Natural killer cell (primary cell): Measurements from ENCODE around the gene OPRD1. TPM values are rescaled to one million over a fixed set of nuclear protein-coding genes. Genes with fewer than 3 reads are reported as not detected.
"Not testable (repeated sequence)": the region's sequence is repeated elsewhere in the genome, so short reads cannot be mapped to it uniquely, and the experiment has no call there.

Experiments used
- ATAC-seq, 3 donors: fragments of 150-1000 bp in 2 of 3; fragments of 200-7000 bp in 1 of 3; cut with Tn5 transposase; 1 replicate in 1 of 3; 2 replicates in 2 of 3; pipeline ENCODE4 v1.10.0; 2021; ENCODE audit warnings: mild to moderate bottlenecking in 2 of 3, moderate library complexity in 2 of 3
- DNase-seq, 2 donors: peaks; one replicate each; pipeline versions ENCODE4 v3.0.0 to v3.0.0-alpha.2; 2013 to 2021; ENCODE audit warnings: mixed read lengths in 1 of 2
- H3K27ac ChIP-seq: one replicate; pipeline ENCODE4 v1.5.1; 2013; ENCODE audit warnings: mild to moderate bottlenecking, low read length
- H3K27me3 ChIP-seq: one replicate; pipeline ENCODE4 v1.6.1; 2013; ENCODE audit warnings: low read length; ENCODE audit not compliant: control insufficient read depth, insufficient read depth
- H3K36me3 ChIP-seq: one replicate; pipeline ENCODE4 v1.6.1; 2013; ENCODE audit warnings: low read length; ENCODE audit not compliant: control insufficient read depth, insufficient read depth
- H3K4me1 ChIP-seq: one replicate; pipeline ENCODE4 v1.6.1; 2013; ENCODE audit warnings: low read length; ENCODE audit not compliant: control insufficient read depth, insufficient read depth
- H3K4me3 ChIP-seq: one replicate; pipeline ENCODE4 v1.5.1; 2013; ENCODE audit warnings: low read length
- H3K9me3 ChIP-seq: one replicate; pipeline ENCODE4 v1.6.1; 2013; ENCODE audit warnings: low read length; ENCODE audit not compliant: control insufficient read depth, insufficient read depth
- H3K27ac Mint-ChIP-seq, 2 donors: one replicate each; pipeline ENCODE4 v1.8.0; 2022; ENCODE audit warnings: mild to moderate bottlenecking in 2 of 2, mixed read lengths in 2 of 2, moderate library complexity in 1 of 2
- H3K27me3 Mint-ChIP-seq, 2 donors: one replicate each; pipeline ENCODE4 v1.8.0; 2022; ENCODE audit warnings: low read depth in 2 of 2, mixed read lengths in 2 of 2
- H3K36me3 Mint-ChIP-seq: one replicate; pipeline ENCODE4 v1.8.0; 2022; ENCODE audit warnings: mixed read lengths
- H3K4me1 Mint-ChIP-seq, 2 donors: one replicate each; pipeline ENCODE4 v1.8.0; 2022; ENCODE audit warnings: mixed read lengths in 2 of 2
- H3K4me3 Mint-ChIP-seq: one replicate; pipeline ENCODE4 v1.8.0; 2022; ENCODE audit warnings: mild to moderate bottlenecking, moderate library complexity, mixed read lengths
- H3K9me3 Mint-ChIP-seq, 2 donors: one replicate each; pipeline ENCODE4 v1.8.0; 2022; ENCODE audit warnings: mixed read lengths in 2 of 2
- WGBS: methylation state at CpG from one replicate; pipeline ENCODE4 v1.1.7; 2013; ENCODE audit warnings: missing lambda C conversion rate; ENCODE audit not compliant: insufficient coverage; 5-methylcytosine and 5-hydroxymethylcytosine counted together
- intact Hi-C: fragments of 100-400 bp; cut with micrococcal nuclease; formaldehyde crosslinking; loops from one replicate; pipeline ENCODE4 v1.14.2; 2022
- total RNA-seq, 4 donors: library from RNA; stranded (reverse); fragments of 120-200 nt in 1 of 4; gene quantifications; one replicate each; pipeline versions ENCODE4 v1.2.3 to v1.2.4, GENCODE V29; 2013 to 2022
- TF ChIP-seq, protein P1 (sequence below): fragments of 200-600 bp; IDR thresholded peaks from one replicate; pipeline ENCODE4 v1.8.0; 2022; ENCODE audit warnings: antibody characterized with exemption

Gene OPRD1
- total RNA-seq, 3 donors from 2014 or later (not counting 1 experiment from before 2014, with no cell fraction given) = not detected

DNA sequence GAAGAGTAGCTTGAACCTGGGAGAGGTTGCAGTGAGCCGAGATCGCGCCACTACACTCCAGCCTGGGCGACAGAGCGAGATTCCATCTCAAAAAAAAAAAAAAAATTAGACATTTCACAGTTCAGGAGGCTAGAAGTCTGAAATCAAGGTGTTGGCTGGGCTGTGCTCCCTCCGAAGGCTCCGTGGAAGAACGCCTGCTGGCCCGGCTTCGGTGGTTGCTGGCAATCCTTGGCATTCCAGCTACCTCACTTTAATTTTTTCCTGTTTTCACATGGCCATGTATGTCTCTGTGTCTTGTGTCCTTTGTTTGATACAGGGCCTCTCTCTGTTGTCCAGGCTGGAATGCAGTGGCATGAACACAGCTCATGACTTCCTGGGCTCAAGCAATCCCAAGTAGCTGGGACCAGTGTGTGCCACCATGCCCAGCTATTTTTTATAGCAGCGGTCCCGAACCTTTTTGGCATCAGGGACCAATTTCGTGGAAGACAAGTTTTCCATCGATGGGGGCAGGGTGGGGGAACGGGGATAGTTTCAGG lies 24.5 kb downstream of the OPRD1 start:
- Histone ChIP-seq H3K36me3 (no peaks in the 10 kb centered on the region), H3K4me1 (no peaks in the 10 kb centered on the region), H3K27ac (no peak overlapping the region), H3K4me3 (no peak overlapping the region), H3K27me3 (no peaks in the 10 kb centered on the region), H3K9me3 (no peaks in the 10 kb centered on the region)
- H3K27ac Mint-ChIP-seq = no peak overlapping the region
- H3K9me3 Mint-ChIP-seq = no peaks in the 10 kb centered on the region
- TF ChIP-seq, protein P1, sequence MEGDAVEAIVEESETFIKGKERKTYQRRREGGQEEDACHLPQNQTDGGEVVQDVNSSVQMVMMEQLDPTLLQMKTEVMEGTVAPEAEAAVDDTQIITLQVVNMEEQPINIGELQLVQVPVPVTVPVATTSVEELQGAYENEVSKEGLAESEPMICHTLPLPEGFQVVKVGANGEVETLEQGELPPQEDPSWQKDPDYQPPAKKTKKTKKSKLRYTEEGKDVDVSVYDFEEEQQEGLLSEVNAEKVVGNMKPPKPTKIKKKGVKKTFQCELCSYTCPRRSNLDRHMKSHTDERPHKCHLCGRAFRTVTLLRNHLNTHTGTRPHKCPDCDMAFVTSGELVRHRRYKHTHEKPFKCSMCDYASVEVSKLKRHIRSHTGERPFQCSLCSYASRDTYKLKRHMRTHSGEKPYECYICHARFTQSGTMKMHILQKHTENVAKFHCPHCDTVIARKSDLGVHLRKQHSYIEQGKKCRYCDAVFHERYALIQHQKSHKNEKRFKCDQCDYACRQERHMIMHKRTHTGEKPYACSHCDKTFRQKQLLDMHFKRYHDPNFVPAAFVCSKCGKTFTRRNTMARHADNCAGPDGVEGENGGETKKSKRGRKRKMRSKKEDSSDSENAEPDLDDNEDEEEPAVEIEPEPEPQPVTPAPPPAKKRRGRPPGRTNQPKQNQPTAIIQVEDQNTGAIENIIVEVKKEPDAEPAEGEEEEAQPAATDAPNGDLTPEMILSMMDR = no peak
- 92% methylated on average over 12 of the region's 15 CpGs for WGBS
- intact Hi-C loops = no loop called here
- no peak overlapping the region for H3K4me3 Mint-ChIP-seq
- no peak for ATAC-seq
- H3K4me1 Mint-ChIP-seq = no peaks in the 10 kb centered on the region
- peaks cover 0 to 9% of the 10 kb centered on the region in 2 donors for H3K27me3 Mint-ChIP-seq
- DNase-seq = no peak
- H3K36me3 Mint-ChIP-seq = no peaks in the 10 kb centered on the region

DNA sequence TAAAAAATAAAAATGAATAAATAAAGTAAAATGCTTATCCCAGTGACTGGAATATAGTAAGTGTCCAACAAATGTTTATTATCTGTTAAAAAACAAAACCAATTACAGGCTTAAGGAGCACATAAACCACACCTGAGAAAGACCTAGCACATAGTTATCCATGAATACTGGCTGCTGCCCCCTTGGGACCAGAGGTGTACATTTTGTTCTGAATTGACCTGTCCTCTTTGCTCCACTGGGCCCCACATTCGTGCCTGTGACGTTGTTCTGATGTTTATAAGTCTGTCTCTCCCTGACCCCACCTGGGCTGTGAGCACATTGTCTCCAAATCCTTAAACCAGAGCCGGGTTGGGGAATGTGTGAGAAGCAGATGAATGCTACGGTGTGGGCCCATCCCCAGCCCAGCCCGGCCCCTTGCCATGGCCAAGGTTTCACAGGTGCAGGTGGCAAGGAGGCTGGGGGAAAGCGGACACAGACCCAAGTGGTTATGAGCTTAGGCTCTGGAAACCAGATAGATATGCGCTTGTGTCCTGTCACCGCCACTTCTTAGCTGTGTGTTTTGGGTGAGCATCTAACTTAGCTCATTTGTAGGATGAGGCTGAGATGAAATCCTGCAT lies 29.1 kb downstream of the OPRD1 start:
- H3K4me3 ChIP-seq = no peak overlapping the region
- TF ChIP-seq, protein P1 = no peak
- no peaks in the 10 kb centered on the region for H3K9me3 ChIP-seq
- H3K27ac ChIP-seq = no peak overlapping the region
- no peak overlapping the region for H3K27ac Mint-ChIP-seq
- H3K4me3 Mint-ChIP-seq = no peak overlapping the region
- 84% methylated on average over 8 of the region's 8 CpGs for WGBS
- H3K36me3 Mint-ChIP-seq = no peaks in the 10 kb centered on the region
- no peaks in the 10 kb centered on the region for H3K4me1 ChIP-seq
- DNase-seq = no peak
- peaks cover 0 to 12% of the 10 kb centered on the region in 2 donors for H3K27me3 Mint-ChIP-seq
- H3K4me1 Mint-ChIP-seq = no peaks in the 10 kb centered on the region
- ATAC-seq = no peak
- intact Hi-C loops = no loop called here
- H3K36me3 ChIP-seq = no peaks in the 10 kb centered on the region
- H3K9me3 Mint-ChIP-seq = no peaks in the 10 kb centered on the region
- H3K27me3 ChIP-seq = no peaks in the 10 kb centered on the region

DNA sequence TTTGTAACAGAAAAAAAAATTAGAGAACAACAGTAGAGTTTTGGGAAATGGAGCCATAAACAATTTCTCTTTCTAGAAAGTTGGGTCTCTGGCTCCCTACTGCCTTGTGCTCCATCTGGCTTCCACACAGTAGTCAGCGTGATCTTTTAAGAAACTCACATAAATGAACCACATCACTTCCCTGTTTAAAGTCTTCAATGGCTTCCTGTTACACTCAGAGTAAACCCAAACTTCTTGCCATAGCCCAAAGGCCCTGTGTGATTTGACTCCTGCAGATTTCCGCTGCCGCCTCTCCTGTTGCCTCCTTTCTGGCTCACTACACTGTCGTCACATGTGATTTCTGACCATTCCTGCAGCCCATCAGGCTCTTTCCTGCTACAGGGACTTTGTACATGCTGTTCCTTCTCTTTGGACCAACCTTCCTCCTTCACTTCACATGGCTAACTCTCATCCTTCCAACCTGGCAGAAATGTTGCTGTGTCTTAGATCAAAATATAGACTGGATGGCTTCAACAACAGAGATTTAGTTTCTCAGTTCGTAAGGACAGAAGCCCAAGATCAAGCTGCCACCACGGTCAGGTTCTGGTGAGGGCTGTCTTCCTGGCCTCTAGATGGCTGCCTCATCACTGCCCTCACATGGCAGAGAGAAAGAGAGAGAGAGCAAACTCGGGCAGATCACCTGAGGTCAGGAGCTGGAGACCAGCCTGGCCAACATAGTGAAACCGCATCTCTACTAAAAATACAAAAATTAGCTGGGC lies 34.0 kb downstream of the OPRD1 start:
- H3K4me1 Mint-ChIP-seq = no peaks in the 10 kb centered on the region
- no peaks in the 10 kb centered on the region for H3K9me3 Mint-ChIP-seq
- H3K36me3 Mint-ChIP-seq = no peaks in the 10 kb centered on the region
- Histone ChIP-seq H3K4me1 (no peaks in the 10 kb centered on the region), H3K4me3 (no peak overlapping the region), H3K27me3 (no peaks in the 10 kb centered on the region), H3K27ac (no peak overlapping the region), H3K36me3 (no peaks in the 10 kb centered on the region), H3K9me3 (no peaks in the 10 kb centered on the region)
- H3K4me3 Mint-ChIP-seq = no peak overlapping the region
- peak in 1 of 3 donors; percentile 40 for ATAC-seq
- TF ChIP-seq, protein P1 = no peak
- peaks cover 0 to 13% of the 10 kb centered on the region in 2 donors for H3K27me3 Mint-ChIP-seq
- peak in 1 of 2 donors; percentile 23 for DNase-seq
- H3K27ac Mint-ChIP-seq = peak overlapping the region; percentile 10 to 28
- intact Hi-C loops = no loop called here
- 49% methylated on average over 8 of the region's 8 CpGs for WGBS

DNA sequence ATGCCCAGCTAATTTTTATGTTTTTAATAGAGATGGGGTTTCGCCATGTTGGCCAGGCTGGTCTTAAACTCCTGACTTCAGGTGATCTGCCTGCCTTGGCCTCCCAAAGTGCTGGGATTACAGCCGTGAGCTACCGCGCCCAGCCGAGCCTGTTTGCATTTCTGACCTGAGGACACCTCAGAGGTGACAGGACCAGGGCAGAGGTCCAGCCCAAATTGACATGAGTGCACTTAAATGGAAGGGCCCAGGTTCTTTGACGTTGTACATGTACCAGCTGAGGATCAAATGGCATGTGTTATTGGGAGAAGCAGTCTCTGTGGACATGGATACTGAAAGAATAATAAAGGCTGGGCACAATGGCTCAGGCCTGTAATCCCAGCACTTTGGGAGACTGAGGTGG lies 35.2 kb downstream of the OPRD1 start:
- H3K9me3 ChIP-seq, H3K4me3 Mint-ChIP-seq, H3K27me3 ChIP-seq, H3K4me1 ChIP-seq, H3K4me3 ChIP-seq, H3K36me3 ChIP-seq, H3K36me3 Mint-ChIP-seq, H3K9me3 Mint-ChIP-seq, ATAC-seq, H3K27ac ChIP-seq, intact Hi-C loops, H3K4me1 Mint-ChIP-seq, DNase-seq, H3K27ac Mint-ChIP-seq: not testable (repeated sequence)
- H3K27me3 Mint-ChIP-seq = peaks cover 0 to 16% of the 10 kb centered on the region in 2 donors
- 93% methylated on average over 6 of the region's 6 CpGs for WGBS
